CD4-positive, CD25-positive, alpha-beta regulatory T cell (primary cell): Measurements from ENCODE around the gene TTBK2. TPM values are rescaled to one million over a fixed set of nuclear protein-coding genes. Genes with fewer than 3 reads are reported as not detected.

Experiments used
- ATAC-seq, 2 donors: fragments of 150-1000 bp; cut with Tn5 transposase; one replicate each; pipeline ENCODE4 v1.10.0; 2021; ENCODE audit warnings: low read depth in 2 of 2, moderate number of reproducible peaks in 2 of 2, moderate library complexity in 1 of 2
- DNase-seq, 3 donors: peaks; one replicate each; pipeline versions ENCODE4 v3.0.0 to v3.0.0-alpha.2; 2012 to 2022; ENCODE audit warnings: mixed read lengths in 1 of 3
- H3K27ac ChIP-seq: one replicate; pipeline ENCODE4 v1.7.0; 2013; ENCODE audit warnings: mild to moderate bottlenecking, low read length; ENCODE audit not compliant: insufficient read depth, poor library complexity, severe bottlenecking
- H3K27me3 ChIP-seq: one replicate; pipeline ENCODE4 v1.7.0; 2013; ENCODE audit warnings: low read length; ENCODE audit not compliant: control insufficient read depth, insufficient read depth
- H3K36me3 ChIP-seq: one replicate; pipeline ENCODE4 v1.7.0; 2013; ENCODE audit warnings: mild to moderate bottlenecking, low read length, moderate library complexity; ENCODE audit not compliant: control insufficient read depth, insufficient read depth
- H3K4me1 ChIP-seq: 2 replicates; pipeline ENCODE4 v1.7.0; 2013; ENCODE audit warnings: mild to moderate bottlenecking, low read length; ENCODE audit not compliant: insufficient read depth, control insufficient read depth, poor library complexity, severe bottlenecking
- H3K4me3 ChIP-seq: one replicate; pipeline ENCODE4 v1.7.0; 2013; ENCODE audit warnings: low read depth, mild to moderate bottlenecking, low read length, moderate library complexity
- H3K9me3 ChIP-seq, 2 experiments: 1 replicate in 1 of 2; 2 replicates in 1 of 2; pipeline ENCODE4 v1.7.0; 2013; ENCODE audit warnings: low read length in 2 of 2, mild to moderate bottlenecking in 1 of 2, moderate library complexity in 1 of 2; ENCODE audit not compliant: control insufficient read depth in 2 of 2
- H3K27ac Mint-ChIP-seq, 3 donors: one replicate each; pipeline ENCODE4 v1.8.0; 2020 to 2022; ENCODE audit warnings: mild to moderate bottlenecking in 3 of 3, mixed read lengths in 3 of 3, moderate library complexity in 2 of 3
- H3K27me3 Mint-ChIP-seq: one replicate; pipeline ENCODE4 v1.8.0; 2022; ENCODE audit warnings: mild to moderate bottlenecking, mixed read lengths
- H3K36me3 Mint-ChIP-seq: one replicate; pipeline ENCODE4 v1.8.0; 2020; ENCODE audit warnings: mixed read lengths
- H3K4me1 Mint-ChIP-seq, 4 donors: one replicate each; pipeline ENCODE4 v1.8.0; 2020 to 2022; ENCODE audit warnings: mixed read lengths in 4 of 4, mild to moderate bottlenecking in 1 of 4
- H3K4me3 Mint-ChIP-seq, 4 donors: one replicate each; pipeline ENCODE4 v1.8.0; 2020 to 2022; ENCODE audit warnings: mild to moderate bottlenecking in 4 of 4, mixed read lengths in 4 of 4, moderate library complexity in 3 of 4
- H3K9me3 Mint-ChIP-seq, 7 donors: one replicate each; pipeline ENCODE4 v1.8.0; 2020 to 2022; ENCODE audit warnings: mixed read lengths in 7 of 7, mild to moderate bottlenecking in 3 of 7, moderate library complexity in 2 of 7
- polyA plus RNA-seq, 4 donors: library from polyadenylated mRNA; unstranded; fragments of 300-500 nt; fragmentation: Illumina TruSeq; gene quantifications; one replicate each; pipeline ENCODE4 v1.2.3, GENCODE V29; 2021
- total RNA-seq: library from RNA; stranded (reverse); gene quantifications from one replicate; pipeline ENCODE4 v1.2.3, GENCODE V29; 2022

The TTBK2 gene
- total and polyA plus RNA-seq, 5 donors from 2014 or later = 8.2 to 24.4 (median 8.5) TPM

DNA sequence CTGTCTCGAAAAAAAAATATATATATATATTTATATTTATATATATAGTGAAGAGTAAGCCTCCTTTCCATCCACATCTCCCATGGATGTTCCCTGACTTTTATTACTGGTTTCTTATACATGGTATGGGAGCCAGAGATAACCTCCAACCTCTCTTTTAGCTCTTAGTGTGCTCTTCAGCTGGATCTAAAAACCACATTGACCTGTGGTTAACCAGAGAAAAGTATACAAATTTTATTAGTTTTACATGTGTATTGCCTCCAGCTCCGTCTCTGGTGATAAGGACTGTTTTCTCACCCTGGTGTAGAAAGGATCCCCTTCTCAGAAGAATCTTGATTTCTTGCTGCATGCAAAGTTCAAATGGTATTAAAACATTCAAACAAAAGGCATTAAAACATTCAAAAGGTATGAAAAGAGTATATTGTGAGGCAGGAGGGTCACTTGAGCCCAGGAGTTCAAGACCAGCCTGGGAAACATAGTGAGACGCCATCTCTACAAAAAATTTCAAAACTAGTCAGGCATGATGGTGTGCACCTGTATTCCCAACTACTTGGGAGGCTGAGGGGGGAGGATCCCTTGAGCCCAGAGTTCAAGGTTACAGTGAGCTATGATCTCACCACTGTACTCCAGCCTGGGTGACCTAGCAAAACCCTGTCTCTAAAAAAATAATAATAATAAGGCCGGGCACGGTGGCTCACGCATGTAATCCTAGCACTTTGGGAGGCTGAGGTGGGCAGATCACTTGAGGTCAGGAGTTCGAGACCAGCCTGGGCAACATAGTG, 13.5 kb upstream of the TTBK2 start:
- Histone ChIP-seq H3K36me3 (no peaks in the 10 kb centered on the region), H3K4me1 (no peaks in the 10 kb centered on the region), H3K9me3 (no peaks in the 10 kb centered on the region), H3K27me3 (no peaks in the 10 kb centered on the region), H3K27ac (no peak overlapping the region), H3K4me3 (no peak overlapping the region)
- no peaks in the 10 kb centered on the region for H3K36me3 Mint-ChIP-seq
- H3K4me1 Mint-ChIP-seq = no peaks in the 10 kb centered on the region
- no peaks in the 10 kb centered on the region for H3K9me3 Mint-ChIP-seq
- DNase-seq (no peak), ATAC-seq (no peak)
- H3K27me3 Mint-ChIP-seq = peaks cover 5% of the 10 kb centered on the region
- no peak overlapping the region for H3K27ac Mint-ChIP-seq
- H3K4me3 Mint-ChIP-seq = peak overlapping the region in 1 of 4 donors; percentile 79

DNA sequence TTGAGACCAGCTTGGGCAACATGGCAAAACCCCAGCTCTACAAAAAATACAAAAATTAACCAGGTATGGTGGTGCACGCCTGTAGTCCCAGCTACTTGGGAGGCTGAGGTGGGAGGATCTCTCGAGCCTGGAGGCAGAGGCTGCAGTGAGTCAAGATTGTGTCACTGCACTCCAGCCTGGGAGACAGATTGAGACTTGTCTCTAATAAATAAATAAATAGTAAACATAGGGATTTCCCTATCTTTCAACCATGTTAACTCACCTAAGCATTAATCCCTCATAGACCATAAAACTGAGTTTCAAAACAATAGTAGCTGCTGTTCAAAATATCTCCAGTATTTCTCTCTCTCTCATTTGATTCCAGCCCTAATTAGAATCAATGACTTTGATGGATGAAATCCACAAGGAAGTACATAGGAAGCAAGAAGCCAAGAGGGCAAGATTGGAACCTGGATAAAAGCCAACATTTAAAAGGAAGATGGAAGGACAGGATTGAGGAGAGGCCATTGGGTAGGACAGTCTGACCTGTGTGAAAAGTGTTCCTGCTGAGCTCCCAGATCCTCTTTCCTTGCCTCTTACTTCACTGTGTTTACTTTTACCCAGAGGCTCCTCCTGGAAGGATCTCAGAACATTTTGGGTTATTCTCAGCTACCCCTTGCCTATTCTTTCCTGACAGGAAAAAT, 12.4 kb upstream of the TTBK2 start:
- H3K36me3 Mint-ChIP-seq = no peaks in the 10 kb centered on the region
- ATAC-seq (no peak), DNase-seq (no peak)
- H3K27ac Mint-ChIP-seq = peak overlapping the region in 1 of 3 donors; percentile 33
- H3K36me3 ChIP-seq = no peaks in the 10 kb centered on the region
- H3K4me3 Mint-ChIP-seq = no peak overlapping the region
- no peaks in the 10 kb centered on the region for H3K27me3 ChIP-seq
- H3K9me3 Mint-ChIP-seq = no peaks in the 10 kb centered on the region
- H3K9me3 ChIP-seq = no peaks in the 10 kb centered on the region
- no peaks in the 10 kb centered on the region for H3K4me1 ChIP-seq
- no peak overlapping the region for H3K4me3 ChIP-seq
- peaks cover 5% of the 10 kb centered on the region for H3K27me3 Mint-ChIP-seq
- H3K27ac ChIP-seq = no peak overlapping the region
- no peaks in the 10 kb centered on the region for H3K4me1 Mint-ChIP-seq

DNA sequence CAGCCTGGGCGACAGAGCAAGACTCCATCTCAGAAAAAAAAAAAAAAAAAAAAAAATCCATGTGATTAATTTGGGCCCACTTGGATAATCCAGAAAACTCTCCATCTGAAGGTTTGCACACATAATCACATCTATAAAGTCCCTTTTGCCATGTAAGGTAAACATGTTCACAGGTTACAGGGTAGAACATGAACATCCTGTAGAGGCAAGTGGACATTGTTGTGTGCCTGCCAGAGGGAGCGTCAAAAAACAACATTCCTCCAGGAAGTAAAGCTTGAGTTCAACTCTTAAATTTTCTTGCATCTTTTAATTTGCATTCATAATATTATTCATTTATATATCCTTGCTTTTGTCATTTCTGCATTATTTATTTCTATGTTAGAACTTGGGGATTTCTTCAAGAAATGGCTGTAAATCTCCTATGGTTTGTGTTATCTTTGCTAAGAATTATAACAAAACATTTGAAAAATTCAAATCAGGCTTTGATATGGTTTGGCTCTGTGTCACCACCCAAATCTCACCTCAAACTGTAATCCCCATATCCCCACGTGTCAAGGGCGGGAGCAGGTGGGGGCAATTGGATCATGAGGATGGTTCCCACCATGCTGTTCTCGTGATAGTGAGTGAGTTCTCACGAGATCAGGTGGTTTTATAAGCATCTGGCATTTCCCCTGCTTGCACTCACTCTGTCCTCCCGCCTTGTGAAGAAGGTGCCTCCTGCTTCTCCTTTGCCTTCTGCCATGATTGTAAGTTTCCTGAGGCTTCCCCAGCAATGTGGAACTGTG, 11.3 kb upstream of the TTBK2 start:
- H3K4me3 ChIP-seq = no peak overlapping the region
- H3K36me3 ChIP-seq = no peaks in the 10 kb centered on the region
- Mint-ChIP-seq H3K27me3 (peaks cover 5% of the 10 kb centered on the region), H3K4me1 (no peaks in the 10 kb centered on the region), H3K4me3 (no peak overlapping the region), H3K36me3 (no peaks in the 10 kb centered on the region), H3K27ac (peak overlapping the region in 1 of 3 donors; percentile 8), H3K9me3 (no peaks in the 10 kb centered on the region)
- no peaks in the 10 kb centered on the region for H3K27me3 ChIP-seq
- no peaks in the 10 kb centered on the region for H3K4me1 ChIP-seq
- no peaks in the 10 kb centered on the region for H3K9me3 ChIP-seq
- no peak for ATAC-seq
- DNase-seq = no peak
- no peak overlapping the region for H3K27ac ChIP-seq

DNA sequence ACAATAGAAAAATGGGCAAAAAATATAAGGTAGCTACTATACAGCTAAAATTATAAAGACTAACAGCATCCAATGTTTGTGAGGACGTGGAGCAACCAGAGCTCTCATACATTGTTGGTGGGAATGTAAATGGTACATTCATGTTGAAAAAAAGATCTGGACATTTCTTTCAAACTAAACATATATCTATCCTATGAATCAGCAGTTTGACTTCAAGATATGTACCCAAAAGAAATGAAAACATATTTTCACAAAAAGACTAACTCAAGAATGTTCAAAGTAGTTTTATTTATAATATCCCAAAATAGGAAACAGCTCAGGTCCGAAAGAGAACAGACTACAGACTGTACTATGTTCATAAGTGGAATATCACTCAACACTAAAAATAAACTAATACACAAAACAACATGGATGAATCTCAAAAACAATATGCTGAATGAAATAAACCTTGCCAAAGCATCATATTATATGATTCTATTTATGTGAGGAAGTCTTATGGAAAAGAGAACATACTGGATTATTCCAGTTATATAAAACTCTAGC, 8.8 kb upstream of the TTBK2 start:
- Mint-ChIP-seq H3K27me3 (peaks cover 5% of the 10 kb centered on the region), H3K9me3 (no peaks in the 10 kb centered on the region), H3K27ac (no peak overlapping the region), H3K4me1 (no peaks in the 10 kb centered on the region), H3K36me3 (no peaks in the 10 kb centered on the region), H3K4me3 (no peak overlapping the region)
- Histone ChIP-seq H3K36me3 (no peaks in the 10 kb centered on the region), H3K27me3 (no peaks in the 10 kb centered on the region), H3K4me3 (no peak overlapping the region), H3K27ac (no peak overlapping the region), H3K4me1 (no peaks in the 10 kb centered on the region), H3K9me3 (no peaks in the 10 kb centered on the region)
- DNase-seq (no peak), ATAC-seq (no peak)

DNA sequence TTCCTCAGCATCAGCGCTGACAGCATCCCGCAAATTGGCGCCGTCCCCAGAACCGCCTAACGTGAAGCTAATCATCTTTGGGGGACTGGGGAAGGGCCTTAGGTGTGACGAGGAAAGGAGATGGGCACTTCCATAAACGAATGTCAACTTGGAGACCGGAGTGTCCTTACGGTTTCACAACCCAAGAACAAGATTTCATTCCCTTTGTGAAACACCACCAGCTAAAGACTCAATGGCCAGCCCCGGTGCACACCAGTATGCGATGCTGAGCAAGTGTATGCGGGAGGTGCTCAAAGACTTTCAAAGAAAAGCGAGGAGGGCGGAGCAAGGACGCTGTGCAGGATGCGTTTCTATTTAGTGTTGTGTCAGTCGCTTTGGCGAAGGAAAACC, 759 bp upstream of the TTBK2 start:
- DNase-seq (peak; percentile 17 to 66 (median 36)), ATAC-seq (peak; percentile 13 to 23)
- H3K27me3 ChIP-seq = no peaks in the 10 kb centered on the region
- H3K9me3 ChIP-seq = no peaks in the 10 kb centered on the region
- peak overlapping the region; percentile 97 for H3K4me3 ChIP-seq
- Mint-ChIP-seq H3K4me1 (peaks cover 5 to 31% (median 22%) of the 10 kb centered on the region in 4 donors), H3K27ac (peak overlapping the region; percentile 94 to 96 (median 96)), H3K4me3 (peak overlapping the region; percentile 97 to 99 (median 98)), H3K9me3 (peaks cover 0 to 1% (median 0%) of the 10 kb centered on the region in 7 donors), H3K36me3 (no peaks in the 10 kb centered on the region), H3K27me3 (no peaks in the 10 kb centered on the region)
- no peaks in the 10 kb centered on the region for H3K36me3 ChIP-seq
- peak overlapping the region; percentile 68 for H3K27ac ChIP-seq
- H3K4me1 ChIP-seq = peaks cover 29% of the 10 kb centered on the region

DNA sequence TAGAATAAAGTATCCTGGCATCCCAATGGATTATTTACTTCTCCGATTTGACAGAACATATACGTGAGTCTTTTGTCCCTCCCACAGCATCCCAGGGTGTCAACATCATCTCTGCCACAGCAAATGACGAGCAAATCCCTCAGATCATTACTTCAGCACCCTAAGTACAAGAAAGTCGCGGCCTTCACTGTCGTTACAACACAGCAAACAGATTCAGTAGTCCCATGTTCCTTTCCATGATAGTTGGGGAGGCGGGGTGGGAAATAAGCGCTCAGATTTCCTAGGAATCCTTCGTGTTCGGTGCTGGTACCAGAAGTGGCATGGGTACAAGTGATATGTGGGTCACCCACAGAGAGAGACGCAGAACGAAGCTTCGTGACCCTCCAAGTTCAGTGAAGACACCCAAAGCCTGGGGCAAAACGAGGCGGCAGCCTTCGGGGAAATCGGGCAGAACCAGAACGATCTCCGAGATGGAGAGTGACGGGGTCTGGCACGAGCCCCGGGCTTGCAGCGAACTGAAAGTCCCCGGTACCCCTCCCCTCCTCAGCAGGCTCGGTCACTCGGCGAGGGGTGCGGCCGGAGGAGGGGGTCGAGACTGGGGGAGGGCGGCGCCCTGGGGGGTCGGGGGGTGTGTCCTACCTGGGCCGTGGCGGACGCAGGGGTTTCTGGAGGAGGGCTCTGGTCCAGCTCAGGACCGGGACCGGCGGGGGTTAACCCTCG, 619 bp downstream of the TTBK2 start:
- peak overlapping the region; percentile 78 to 97 (median 81) for H3K27ac Mint-ChIP-seq
- H3K4me3 Mint-ChIP-seq = peak overlapping the region; percentile 83 to 98 (median 97)
- H3K27me3 ChIP-seq = no peaks in the 10 kb centered on the region
- H3K9me3 Mint-ChIP-seq = peaks cover 0 to 1% (median 0%) of the 10 kb centered on the region in 7 donors
- peak; percentile 38 to 56 (median 48) for DNase-seq
- peak overlapping the region; percentile 67 for H3K27ac ChIP-seq
- peak overlapping the region; percentile 90 for H3K4me3 ChIP-seq
- H3K36me3 Mint-ChIP-seq = no peaks in the 10 kb centered on the region
- H3K9me3 ChIP-seq = no peaks in the 10 kb centered on the region
- no peaks in the 10 kb centered on the region for H3K27me3 Mint-ChIP-seq
- no peaks in the 10 kb centered on the region for H3K36me3 ChIP-seq
- ATAC-seq = peak; percentile 2
- peaks cover 29% of the 10 kb centered on the region for H3K4me1 ChIP-seq
- H3K4me1 Mint-ChIP-seq = peaks cover 10 to 40% (median 26%) of the 10 kb centered on the region in 4 donors

DNA sequence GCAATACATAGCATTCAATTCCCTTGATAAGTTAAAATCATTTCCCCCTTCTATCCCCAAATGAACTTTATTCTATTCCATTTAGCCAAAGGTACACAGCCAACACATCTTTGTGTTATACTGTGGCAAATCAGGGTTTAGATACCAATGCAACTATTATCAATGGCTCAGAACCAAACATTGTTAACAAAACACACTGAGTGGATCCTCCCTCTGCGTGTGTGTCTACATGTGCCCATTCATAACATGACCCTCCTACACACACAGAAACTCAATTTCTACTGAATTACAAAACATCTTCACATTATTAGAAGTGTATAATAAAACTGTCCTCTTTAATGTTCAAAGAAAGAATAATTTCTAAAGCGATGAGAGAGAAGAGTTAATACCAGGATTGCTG, 1.3 kb downstream of the TTBK2 start:
- no peaks in the 10 kb centered on the region for H3K27me3 ChIP-seq
- no peaks in the 10 kb centered on the region for H3K36me3 ChIP-seq
- Mint-ChIP-seq H3K27ac (peak overlapping the region; percentile 78 to 97 (median 81)), H3K36me3 (no peaks in the 10 kb centered on the region), H3K4me1 (peaks cover 14 to 44% (median 30%) of the 10 kb centered on the region in 4 donors), H3K27me3 (no peaks in the 10 kb centered on the region), H3K4me3 (peak overlapping the region; percentile 83 to 98 (median 97)), H3K9me3 (peaks cover 0 to 1% (median 0%) of the 10 kb centered on the region in 7 donors)
- peaks cover 29% of the 10 kb centered on the region for H3K4me1 ChIP-seq
- peak overlapping the region; percentile 90 for H3K4me3 ChIP-seq
- no peaks in the 10 kb centered on the region for H3K9me3 ChIP-seq
- ATAC-seq = no peak
- H3K27ac ChIP-seq = no peak overlapping the region
- DNase-seq = peak in 2 of 3 donors; percentile 1 to 23
